ELR (cell line): ENCODE data around the gene CCDC91.
A peak's percentile ranks its signal among the peaks of the same experiment; 100 is the strongest.
"Not testable (repeated sequence)": the region's sequence is repeated elsewhere in the genome, so short reads cannot be mapped to it uniquely, and the experiment has no call there.

Source experiments
- DNase-seq: peaks from one replicate; pipeline ENCODE4 v3.0.0-alpha.2; 2015; ENCODE audit warnings: low read depth

CCDC91 gene

GRCh38 chr12:28232211-28232928, 42.1 kb downstream of the CCDC91 start:
- DNase-seq, result no peak

- DNase-seq, result peak; percentile 13
Observed at GRCh38 chr12:28234444-28234843, 44.2 kb downstream of the CCDC91 start.

GRCh38 chr12:28235015-28235414, 44.8 kb downstream of the CCDC91 start:
- no peak for DNase-seq

DNA sequence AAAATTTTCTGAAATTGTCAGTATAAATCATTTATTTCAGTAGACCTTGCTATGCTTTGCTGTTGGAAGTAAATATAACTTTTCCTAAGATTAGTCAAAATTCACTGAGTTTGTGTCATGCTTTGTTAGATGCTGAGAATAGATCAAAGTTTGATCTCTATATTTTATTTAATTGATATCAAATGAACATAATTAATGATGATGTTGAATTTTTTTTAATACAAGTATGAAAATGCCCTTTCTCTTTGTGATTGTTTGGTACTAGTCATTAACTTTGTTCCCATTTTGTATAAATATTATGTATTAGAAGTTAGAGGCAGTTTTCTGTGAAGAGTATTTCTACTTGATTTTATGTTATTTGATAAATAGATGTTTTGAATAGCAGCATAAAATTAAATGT, 45.7 kb downstream of the CCDC91 start:
- no peak for DNase-seq

DNA sequence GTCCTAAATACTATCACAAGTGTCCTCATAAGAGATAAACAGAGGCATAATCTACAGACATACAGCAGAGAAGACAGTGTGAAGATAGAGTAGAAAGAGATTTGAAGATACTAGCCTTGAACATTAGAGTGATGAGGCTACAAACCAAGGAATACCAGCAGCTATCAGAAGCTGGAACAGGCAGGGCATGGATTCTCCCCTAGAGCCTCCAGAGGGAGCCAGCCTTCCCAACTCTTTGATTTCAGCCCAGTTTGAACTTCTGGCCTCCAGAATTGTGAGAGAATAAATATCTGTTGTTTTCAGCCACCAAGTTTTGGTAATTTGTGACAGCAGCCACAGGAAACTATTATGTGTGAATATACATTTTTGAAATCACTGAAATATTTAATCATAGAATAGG, 47.2 kb downstream of the CCDC91 start:
- DNase-seq, result peak; percentile 21

DNA sequence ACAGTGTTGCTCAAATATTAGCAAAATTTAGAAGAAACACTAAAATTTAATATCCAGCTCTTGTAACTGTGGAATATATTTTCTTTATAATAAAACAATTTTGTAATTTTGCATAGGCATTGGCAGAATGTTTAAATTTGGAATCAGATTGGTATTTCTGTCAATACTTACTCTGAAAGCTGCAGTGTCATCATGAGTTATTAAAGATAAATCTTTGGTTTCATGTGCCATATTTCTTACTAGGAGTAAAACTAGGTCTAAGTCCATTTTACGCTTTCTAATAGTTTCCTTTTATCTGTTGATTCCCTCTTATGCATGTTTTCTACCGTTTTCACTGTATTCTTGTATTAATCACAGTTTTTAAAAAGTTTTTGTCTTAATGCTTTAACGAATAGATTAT, 49.7 kb downstream of the CCDC91 start:
- DNase-seq, result no peak

DNA sequence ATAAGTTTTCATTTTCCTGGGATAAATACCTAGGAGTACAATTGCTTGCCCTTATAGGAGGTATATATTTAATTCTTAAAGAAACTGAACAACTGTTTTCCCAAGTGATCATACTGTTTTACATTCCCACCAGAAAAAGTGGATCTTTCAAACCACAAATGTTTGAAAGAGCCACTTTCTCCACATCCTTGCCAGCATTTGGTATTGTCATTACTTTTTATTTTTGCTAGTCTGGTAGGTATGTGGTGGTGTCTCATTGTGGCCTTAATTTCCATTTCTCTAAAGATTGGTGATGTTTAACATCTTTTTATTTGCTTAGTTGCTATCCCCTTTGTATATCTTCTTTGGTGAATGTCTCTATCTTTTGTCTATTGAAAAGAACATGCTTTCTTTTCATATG, 50.6 kb downstream of the CCDC91 start:
- no peak for DNase-seq

GRCh38 chr12:28242129-28242495, 51.9 kb downstream of the CCDC91 start:
- DNase-seq, result no peak

DNA sequence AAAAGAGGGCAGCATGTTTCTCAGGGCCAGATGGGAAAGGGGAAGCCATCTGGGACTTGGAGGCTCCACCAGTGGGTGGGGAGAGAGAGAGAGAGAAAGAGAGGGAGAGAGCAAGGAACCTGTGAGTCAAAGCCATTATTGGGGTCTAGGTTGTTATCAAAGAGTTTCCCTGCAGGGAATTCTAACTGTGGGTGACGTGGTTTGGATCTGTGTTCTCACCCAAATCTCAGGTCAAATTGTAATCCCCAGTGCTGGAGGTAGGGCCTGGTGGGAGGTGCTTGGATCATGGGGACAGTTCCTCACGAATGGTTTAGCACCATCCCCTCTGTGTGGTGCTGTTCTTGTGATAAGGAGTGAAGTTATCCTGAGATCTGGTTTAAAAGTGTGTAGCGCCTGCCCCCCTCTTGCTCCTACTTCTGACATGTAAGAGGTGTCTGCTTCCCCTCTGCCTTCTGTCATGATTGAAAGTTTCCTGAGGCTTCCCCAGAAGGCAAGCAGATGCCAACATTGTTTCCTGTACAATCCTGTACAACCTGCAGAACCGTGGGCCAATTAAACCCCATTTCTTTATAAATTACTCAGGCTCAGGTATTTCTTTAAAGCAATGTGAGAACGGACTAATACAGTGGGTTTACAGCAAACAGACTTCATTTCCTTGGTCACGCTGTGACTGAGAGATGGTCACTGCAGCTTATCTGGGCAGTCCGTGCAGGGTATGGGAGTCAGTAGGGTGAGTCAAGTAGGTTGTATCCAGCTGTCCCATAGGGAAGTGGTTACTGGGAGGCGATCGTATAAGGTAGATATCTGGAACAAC, 52.4 kb downstream of the CCDC91 start:
- no peak for DNase-seq

DNA sequence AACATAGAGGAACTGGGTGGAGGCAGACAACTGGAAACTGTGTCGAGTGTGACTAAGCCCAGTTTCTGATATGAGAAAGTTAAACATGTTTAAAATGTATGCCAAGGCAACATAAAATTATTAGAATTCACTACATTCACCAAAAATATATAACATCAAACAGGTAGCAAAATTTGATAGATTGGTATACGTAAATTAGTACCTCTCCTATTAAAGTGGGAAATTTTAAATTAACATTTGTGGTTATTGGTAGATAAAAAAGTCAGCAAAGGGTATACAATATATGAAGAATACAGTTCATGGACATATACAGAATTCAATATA, 53.0 kb downstream of the CCDC91 start:
- DNase-seq, result no peak

GRCh38 chr12:28247806-28248205, 57.5 kb downstream of the CCDC91 start:
- DNase-seq, result no peak

DNA sequence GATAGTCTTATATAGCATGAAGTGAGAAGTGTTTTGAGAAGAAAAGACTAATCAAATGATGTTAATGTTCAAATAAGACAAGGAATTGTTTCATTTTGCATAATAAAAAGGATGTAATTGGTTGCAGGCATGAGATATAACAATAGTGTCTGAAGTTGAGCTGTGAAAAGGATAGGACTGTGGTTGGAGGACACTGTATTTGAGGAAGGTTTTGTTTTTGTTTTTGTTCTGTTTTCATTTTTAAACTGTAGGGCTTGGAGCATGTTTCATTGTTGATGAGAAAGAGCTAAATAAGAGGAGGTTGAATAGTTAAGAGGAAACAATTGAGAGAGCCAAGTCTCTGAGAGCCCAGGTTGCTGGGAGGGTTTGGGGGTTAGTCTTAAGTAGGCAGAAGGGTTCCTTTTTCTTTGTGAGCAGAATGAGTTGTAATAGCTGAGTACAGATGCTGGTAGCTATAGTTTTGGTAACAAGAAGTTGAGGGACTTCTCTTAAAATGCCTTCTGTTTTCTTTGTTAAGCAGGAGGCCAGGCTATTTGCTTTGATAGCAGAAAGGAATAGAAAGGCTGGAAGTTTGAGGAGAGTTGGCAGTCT, 58.4 kb downstream of the CCDC91 start:
- DNase-seq, result no peak

- peak; percentile 54 for DNase-seq
Observed at GRCh38 chr12:28253161-28253641, 62.9 kb downstream of the CCDC91 start.

- DNase-seq, result no peak
Observed at GRCh38 chr12:28257411-28257810, 67.2 kb downstream of the CCDC91 start.

DNA sequence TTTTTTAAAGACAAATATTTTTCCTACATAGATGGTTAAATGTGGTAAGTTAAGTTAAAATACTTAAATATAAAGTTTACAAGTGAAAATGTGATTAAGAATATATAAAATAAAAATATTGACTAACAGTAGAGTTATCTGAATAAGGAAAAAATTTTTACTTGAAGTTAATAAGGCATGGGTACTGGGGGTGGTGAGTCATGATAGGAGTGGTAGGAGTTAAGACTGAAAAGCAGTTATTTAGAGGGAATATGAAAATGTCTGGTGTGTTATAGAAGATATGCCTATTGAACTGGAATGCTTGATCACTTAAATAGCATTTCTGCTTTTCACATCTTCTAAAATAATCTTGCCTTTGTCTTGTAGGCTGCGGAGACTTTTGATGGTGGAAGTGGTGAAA, 68.7 kb downstream of the CCDC91 start:
- peak; percentile 14 for DNase-seq

DNA sequence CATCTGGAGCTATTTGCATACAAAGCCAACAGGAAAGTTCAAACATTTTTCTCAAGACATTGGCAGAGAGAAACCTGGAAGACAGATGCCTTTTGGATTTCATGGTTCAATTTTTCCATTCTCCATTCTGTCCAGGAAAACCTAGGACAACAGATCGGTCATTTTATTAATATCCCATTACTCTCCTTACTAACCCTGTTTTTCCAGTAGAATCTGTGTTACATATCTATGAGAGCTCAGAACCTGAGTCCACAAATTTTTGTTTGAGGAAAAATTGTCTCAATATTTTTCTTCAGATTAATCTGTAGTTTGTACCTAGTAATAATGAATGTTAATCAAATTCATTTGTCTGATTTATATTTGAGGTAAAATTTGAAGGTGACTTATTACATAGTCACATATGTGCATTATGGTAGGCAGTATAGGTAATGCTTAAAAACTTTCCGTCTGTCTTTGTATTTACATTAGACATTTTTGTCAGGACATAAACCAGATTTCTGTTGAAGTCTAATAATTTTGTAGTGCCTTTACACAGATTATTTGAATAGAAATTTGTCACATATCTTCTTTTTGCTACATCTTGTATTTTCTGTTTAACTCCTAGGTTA, 75.3 kb downstream of the CCDC91 start:
- DNase-seq, result no peak

DNA sequence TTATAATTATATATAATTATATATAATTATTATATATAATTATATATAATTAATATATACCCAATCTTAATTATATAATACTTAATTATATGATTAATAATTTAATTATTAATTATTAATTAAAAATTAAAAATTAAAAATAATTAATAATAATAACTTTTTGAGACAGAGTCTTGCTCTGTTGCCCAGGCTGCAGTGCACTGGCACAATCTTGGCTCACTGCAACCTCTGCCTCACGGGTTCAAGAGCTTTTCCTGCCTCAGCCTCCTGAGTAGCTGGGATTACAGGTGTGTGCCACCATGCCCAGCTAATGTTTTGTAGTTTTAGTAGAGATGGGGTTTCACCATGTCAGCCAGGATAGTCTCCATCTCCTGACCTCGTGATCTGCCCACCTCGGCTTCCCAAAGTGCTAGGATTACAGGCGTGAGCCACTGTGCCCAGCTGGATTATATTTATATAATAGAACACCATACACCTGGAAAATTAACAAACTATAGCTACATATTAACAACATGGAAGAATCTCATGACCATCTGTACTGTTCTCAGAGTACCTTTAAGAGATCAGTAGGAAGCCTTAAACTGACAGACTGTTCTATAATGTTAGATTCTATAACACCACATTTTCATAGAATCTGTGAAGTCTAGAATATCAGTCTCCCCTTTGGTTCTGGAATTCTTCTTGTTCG, 77.8 kb downstream of the CCDC91 start:
- DNase-seq, result not testable (repeated sequence)

- DNase-seq, result peak; percentile 6
Observed at GRCh38 chr12:28268608-28269229, 78.5 kb downstream of the CCDC91 start.

DNA sequence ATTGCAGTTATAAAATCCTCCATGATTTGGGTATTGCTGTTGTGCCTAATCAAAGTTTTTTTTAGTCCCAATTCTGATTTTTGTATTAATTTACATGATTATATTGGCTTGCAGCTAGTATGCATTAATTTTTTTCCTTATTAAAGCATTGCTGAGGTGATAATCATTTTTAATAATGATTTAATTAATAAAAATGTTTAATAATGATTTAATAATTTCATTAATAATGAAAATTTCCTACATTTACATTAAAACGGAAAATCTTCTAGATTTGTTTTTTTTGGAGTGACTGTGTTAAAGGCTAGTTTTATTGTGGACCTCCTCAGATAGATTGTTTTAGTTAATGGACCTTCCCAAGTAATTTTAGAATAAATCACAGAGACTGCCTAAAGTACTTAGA, 79.6 kb downstream of the CCDC91 start:
- no peak for DNase-seq

DNA sequence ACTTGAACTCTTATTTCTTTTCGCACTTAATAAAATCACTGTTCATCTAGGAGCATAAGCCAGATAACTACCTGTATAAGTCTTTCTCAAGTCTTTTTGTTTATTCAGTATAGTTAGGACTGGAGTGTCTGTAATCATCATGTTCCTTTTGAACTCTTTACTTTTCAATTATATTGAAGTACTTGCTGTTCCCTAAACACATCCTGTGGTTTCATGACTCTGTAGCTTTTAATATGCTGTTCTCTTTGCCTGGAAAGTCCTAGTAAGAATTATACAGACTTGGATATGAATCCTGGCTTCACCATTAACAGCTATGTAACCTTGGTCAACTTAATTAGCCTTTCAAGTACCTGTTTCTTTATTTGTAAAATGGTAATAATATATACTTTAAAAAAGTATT, 88.2 kb downstream of the CCDC91 start:
- DNase-seq, result no peak

DNA sequence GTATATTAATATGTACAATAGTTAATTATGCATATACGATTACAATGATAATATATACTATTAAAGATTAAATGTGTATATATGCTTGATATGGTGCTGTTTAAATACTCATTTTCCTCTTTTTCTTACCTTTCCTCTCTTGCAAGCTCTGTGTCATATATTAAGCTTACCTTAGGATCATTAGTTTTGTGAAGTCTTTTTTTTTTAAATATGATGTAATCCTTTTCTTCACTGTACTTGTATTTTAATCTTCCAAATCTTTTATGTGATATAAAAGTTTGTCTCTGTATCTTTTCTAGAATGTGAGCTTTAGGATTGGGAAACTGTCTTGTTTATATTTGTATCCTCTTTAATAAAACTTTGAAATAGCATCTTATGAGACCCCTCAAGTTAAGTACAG, 88.7 kb downstream of the CCDC91 start:
- DNase-seq, result no peak

DNA sequence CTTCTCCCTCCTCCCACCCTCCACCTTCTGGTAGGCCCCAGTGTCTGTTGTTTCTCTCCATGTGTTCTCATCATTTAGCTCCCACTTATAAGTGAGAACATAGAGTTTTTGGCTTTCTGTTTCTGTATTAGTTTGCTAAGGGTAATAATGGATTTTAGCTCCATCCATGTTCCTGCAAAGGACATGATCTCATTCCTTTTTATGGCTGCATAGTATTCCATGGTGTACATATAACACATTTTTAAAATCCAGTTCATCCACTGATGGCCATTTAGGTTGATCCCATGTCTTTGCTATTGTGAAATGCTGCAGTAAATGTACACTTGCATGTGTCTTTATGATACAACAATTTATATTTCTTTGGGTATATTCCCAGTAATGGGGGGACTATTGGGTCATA, 96.1 kb downstream of the CCDC91 start:
- DNase-seq, result no peak
